KMS-11 (cell line): ENCODE data around the gene SDF2L1.
"Not testable (repeated sequence)": the region's sequence is repeated elsewhere in the genome, so short reads cannot be mapped to it uniquely, and the experiment has no call there.

ENCODE experiments used
- H2AFZ ChIP-seq: fragments of 200-600 bp; sonication (generic); 2 replicates; pipeline ENCODE4 v1.6.1; 2016; ENCODE audit warnings: antibody characterized with exemption, mixed run types, low read depth
- H3K27ac ChIP-seq: fragments of 200-600 bp; sonication (generic); 2 replicates; pipeline ENCODE4 v1.6.1; 2016; ENCODE audit warnings: mild to moderate bottlenecking, mixed run types
- H3K27me3 ChIP-seq: fragments of 200-600 bp; sonication (generic); 2 replicates; pipeline ENCODE4 v1.6.1; 2017; ENCODE audit warnings: mild to moderate bottlenecking, low read depth, mixed run types, moderate library complexity; ENCODE audit not compliant: insufficient read depth
- H3K36me3 ChIP-seq: fragments of 200-600 bp; sonication (generic); 2 replicates; pipeline ENCODE4 v1.6.1; 2017; ENCODE audit warnings: mild to moderate bottlenecking, mixed run types; ENCODE audit not compliant: insufficient read depth
- H3K4me1 ChIP-seq: fragments of 200-600 bp; sonication (generic); 2 replicates; pipeline ENCODE4 v1.6.1; 2016; ENCODE audit warnings: mild to moderate bottlenecking, low read depth, mixed run types; ENCODE audit not compliant: poor library complexity, severe bottlenecking
- H3K4me2 ChIP-seq: fragments of 200-600 bp; sonication (generic); 2 replicates; pipeline ENCODE4 v1.7.0; 2016; ENCODE audit warnings: mild to moderate bottlenecking, mixed run types
- H3K4me3 ChIP-seq: fragments of 200-600 bp; sonication (generic); IDR thresholded peaks from 2 replicates; pipeline ENCODE4 v1.6.1; 2017; ENCODE audit warnings: low read depth, low read length, mixed read lengths; ENCODE audit not compliant: insufficient read depth
- H3K79me2 ChIP-seq: fragments of 200-600 bp; sonication (generic); 2 replicates; pipeline ENCODE4 v1.6.1; 2016; ENCODE audit warnings: low read depth, mixed run types; ENCODE audit not compliant: insufficient read depth
- H3K9ac ChIP-seq: fragments of 200-600 bp; sonication (generic); 2 replicates; pipeline ENCODE4 v1.6.1; 2016; ENCODE audit warnings: mild to moderate bottlenecking, mixed run types
- H4K20me1 ChIP-seq: fragments of 200-600 bp; sonication (generic); 2 replicates; pipeline ENCODE4 v1.6.1; 2016; ENCODE audit warnings: mild to moderate bottlenecking, mixed run types; ENCODE audit not compliant: insufficient read depth
- TF ChIP-seq, protein P1 (sequence below): fragments of 200-600 bp; sonication (generic); conservative IDR thresholded peaks from 2 replicates; pipeline ENCODE4 v1.6.1; 2017; ENCODE audit warnings: low read depth, mild to moderate bottlenecking, antibody characterized with exemption, low read length, moderate library complexity, mixed read lengths

The SDF2L1 gene

GRCh38 chr22:21634844-21635243 is 7.3 kb upstream of the SDF2L1 start:
- no peaks in the 10 kb centered on the region for H3K4me1 ChIP-seq
- no peaks in the 10 kb centered on the region for H4K20me1 ChIP-seq
- H3K79me2 ChIP-seq: no peaks in the 10 kb centered on the region
- no peak overlapping the region for H3K4me3 ChIP-seq
- TF ChIP-seq, protein P1, sequence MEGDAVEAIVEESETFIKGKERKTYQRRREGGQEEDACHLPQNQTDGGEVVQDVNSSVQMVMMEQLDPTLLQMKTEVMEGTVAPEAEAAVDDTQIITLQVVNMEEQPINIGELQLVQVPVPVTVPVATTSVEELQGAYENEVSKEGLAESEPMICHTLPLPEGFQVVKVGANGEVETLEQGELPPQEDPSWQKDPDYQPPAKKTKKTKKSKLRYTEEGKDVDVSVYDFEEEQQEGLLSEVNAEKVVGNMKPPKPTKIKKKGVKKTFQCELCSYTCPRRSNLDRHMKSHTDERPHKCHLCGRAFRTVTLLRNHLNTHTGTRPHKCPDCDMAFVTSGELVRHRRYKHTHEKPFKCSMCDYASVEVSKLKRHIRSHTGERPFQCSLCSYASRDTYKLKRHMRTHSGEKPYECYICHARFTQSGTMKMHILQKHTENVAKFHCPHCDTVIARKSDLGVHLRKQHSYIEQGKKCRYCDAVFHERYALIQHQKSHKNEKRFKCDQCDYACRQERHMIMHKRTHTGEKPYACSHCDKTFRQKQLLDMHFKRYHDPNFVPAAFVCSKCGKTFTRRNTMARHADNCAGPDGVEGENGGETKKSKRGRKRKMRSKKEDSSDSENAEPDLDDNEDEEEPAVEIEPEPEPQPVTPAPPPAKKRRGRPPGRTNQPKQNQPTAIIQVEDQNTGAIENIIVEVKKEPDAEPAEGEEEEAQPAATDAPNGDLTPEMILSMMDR: no peak
- H3K36me3 ChIP-seq: no peaks in the 10 kb centered on the region
- H3K27me3 ChIP-seq: no peaks in the 10 kb centered on the region
- H3K4me2 ChIP-seq: no peak overlapping the region
- H3K27ac ChIP-seq: no peak overlapping the region
- H3K9ac ChIP-seq: no peak overlapping the region
- H2AFZ ChIP-seq: no peak overlapping the region

DNA sequence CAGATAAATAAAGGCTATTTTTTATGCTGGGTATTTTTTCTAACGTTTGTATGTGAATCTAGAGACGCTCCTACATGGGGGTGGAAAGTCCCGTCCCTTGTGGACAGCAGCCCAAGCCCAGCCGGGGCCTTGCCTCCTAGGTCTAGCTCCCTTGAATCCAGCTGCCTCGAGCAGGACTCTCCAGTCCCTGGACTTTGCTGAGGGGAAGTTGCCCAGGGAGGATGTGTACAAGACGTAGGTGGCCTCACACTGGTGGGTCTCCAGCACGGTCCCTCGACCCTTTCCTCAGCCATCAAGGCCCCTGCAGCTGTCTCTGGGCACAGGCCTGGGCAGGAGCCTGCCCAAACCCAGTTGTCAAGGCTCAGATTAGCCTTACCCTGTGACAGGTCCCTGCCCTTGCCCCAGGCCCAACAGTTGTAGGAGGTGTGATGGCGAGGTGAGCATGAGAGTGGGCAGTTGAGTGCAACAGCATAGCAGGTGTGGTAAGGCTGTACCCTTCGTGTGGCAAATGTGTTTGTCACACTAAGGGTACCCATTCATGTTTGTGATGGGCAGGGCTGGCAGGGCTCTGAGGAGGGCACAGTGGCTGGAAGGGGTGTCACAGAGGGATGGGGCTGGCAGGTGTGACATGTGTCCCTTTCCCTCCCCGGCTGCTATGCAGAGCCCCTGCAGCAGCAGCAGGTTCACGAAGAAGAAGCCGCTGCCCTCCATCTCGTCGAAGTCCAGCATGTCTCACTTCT is 6.2 kb upstream of the SDF2L1 start:
- H3K36me3 ChIP-seq: no peaks in the 10 kb centered on the region
- no peaks in the 10 kb centered on the region for H4K20me1 ChIP-seq
- no peak overlapping the region for H3K4me2 ChIP-seq
- no peaks in the 10 kb centered on the region for H3K27me3 ChIP-seq
- TF ChIP-seq, protein P1: no peak
- H3K9ac ChIP-seq: no peak overlapping the region
- no peak overlapping the region for H3K27ac ChIP-seq
- no peak overlapping the region for H3K4me3 ChIP-seq
- H3K4me1 ChIP-seq: peaks cover 2% of the 10 kb centered on the region
- H2AFZ ChIP-seq: no peak overlapping the region
- no peaks in the 10 kb centered on the region for H3K79me2 ChIP-seq

GRCh38 chr22:21636629-21637218 is 5.4 kb upstream of the SDF2L1 start:
- Histone ChIP-seq H3K9ac (no peak overlapping the region), H3K27me3 (no peaks in the 10 kb centered on the region), H3K79me2 (no peaks in the 10 kb centered on the region), H3K4me1 (peaks cover 6% of the 10 kb centered on the region), H3K4me2 (no peak overlapping the region), H2AFZ (no peak overlapping the region), H3K27ac (no peak overlapping the region), H3K4me3 (no peak overlapping the region), H4K20me1 (no peaks in the 10 kb centered on the region), H3K36me3 (no peaks in the 10 kb centered on the region)
- TF ChIP-seq, protein P1: no peak

DNA sequence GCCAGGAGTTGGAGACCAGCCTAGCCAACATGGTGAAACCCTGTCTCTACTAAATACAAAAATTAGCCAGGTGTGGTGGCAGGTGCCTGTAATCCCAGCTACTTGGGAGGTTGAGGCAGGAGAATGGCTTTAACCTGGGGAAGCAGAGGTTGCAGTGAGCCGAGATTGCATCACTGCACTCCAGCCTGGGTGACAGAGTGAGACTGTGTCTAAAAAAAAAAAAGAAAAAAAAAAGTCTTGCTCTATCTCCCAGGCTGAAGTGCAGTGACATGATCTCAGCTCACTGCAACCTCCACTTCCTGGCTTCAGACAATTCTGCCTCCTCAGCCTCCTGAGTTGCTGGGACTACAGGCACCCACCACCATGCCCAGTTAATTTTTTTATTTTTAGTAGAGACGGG is 4.7 kb upstream of the SDF2L1 start:
- not testable (repeated sequence) for H2AFZ ChIP-seq, H3K4me1 ChIP-seq, H3K27ac ChIP-seq, H3K27me3 ChIP-seq, H4K20me1 ChIP-seq, H3K4me3 ChIP-seq, H3K36me3 ChIP-seq, H3K79me2 ChIP-seq, H3K9ac ChIP-seq, H3K4me2 ChIP-seq

GRCh38 chr22:21639359-21639758 is 2.7 kb upstream of the SDF2L1 start:
- no peak overlapping the region for H2AFZ ChIP-seq
- peaks cover 20% of the 10 kb centered on the region for H3K79me2 ChIP-seq
- no peak overlapping the region for H3K27ac ChIP-seq
- H3K4me3 ChIP-seq: no peak overlapping the region
- TF ChIP-seq, protein P1: no peak
- no peaks in the 10 kb centered on the region for H4K20me1 ChIP-seq
- no peak overlapping the region for H3K4me2 ChIP-seq
- no peak overlapping the region for H3K9ac ChIP-seq
- H3K27me3 ChIP-seq: no peaks in the 10 kb centered on the region
- peaks cover 6% of the 10 kb centered on the region for H3K4me1 ChIP-seq
- H3K36me3 ChIP-seq: no peaks in the 10 kb centered on the region
